Testis (tissue), 3 donors: ENCODE results near the gene IMPG2. TPM values are rescaled to one million over a fixed set of nuclear protein-coding genes. Genes with fewer than 3 reads are reported as not detected.

Experiments used
- DNase-seq: peaks from one replicate; pipeline ENCODE4 v3.0.0-alpha.2; 2019
- H3K27ac ChIP-seq, 2 donors: fragments of 200-600 bp; sonication (generic); one replicate each; pipeline ENCODE4 v1.5.1; 2019
- H3K27me3 ChIP-seq: fragments of 200-600 bp; sonication (generic); one replicate; pipeline ENCODE4 v1.5.1; 2019
- H3K36me3 ChIP-seq: fragments of 200-600 bp; sonication (generic); one replicate; pipeline ENCODE4 v1.5.1; 2017; ENCODE audit warnings: low read depth; ENCODE audit errors: missing control alignments
- H3K4me1 ChIP-seq: fragments of 200-600 bp; sonication (generic); one replicate; pipeline ENCODE4 v1.5.1; 2019
- H3K4me3 ChIP-seq, 2 donors: fragments of 200-600 bp; sonication (generic); one replicate each; pipeline ENCODE4 v1.5.1; 2017 to 2019
- H3K9me3 ChIP-seq: fragments of 200-600 bp; sonication (generic); one replicate; pipeline ENCODE4 v1.5.1; 2017
- POLR2A ChIP-seq: fragments of 450-650 bp; IDR thresholded peaks from one replicate; pipeline ENCODE4 v1.6.1; 2017; ENCODE audit warnings: antibody characterized with exemption, mild to moderate bottlenecking, moderate library complexity
- WGBS, 2 donors: methylation state at CpG; one replicate each; pipeline ENCODE4 v1.1.5; 2018; 5-methylcytosine and 5-hydroxymethylcytosine counted together
- intact Hi-C: fragments of 100-400 bp; cut with DNase I; formaldehyde crosslinking; loops from one replicate; pipeline ENCODE4 v1.15.1; 2023; ENCODE audit warnings: low total_unique reads
- polyA plus RNA-seq: library from polyadenylated mRNA; stranded (reverse); fragments of 350-450 nt; fragmentation: Illumina TruSeq; extraction: RNeasy Lipid Tissue Mini Kit (QIAGEN cat#74804); gene quantifications from one replicate; pipeline ENCODE4 v1.2.3, GENCODE V29; 2014; ENCODE audit warnings: low read depth, low replicate concordance; ENCODE audit not compliant: insufficient read depth
- total RNA-seq, 2 donors: library from RNA; depleted of rRNA; stranded (reverse); fragments of >200 nt; gene quantifications; one replicate each; pipeline ENCODE4 v1.2.3, GENCODE V29; 2016
- TF ChIP-seq, protein P1 (sequence below), 3 experiments: fragments of 450-650 bp in 2 of 3; fragments of 200-600 bp in 1 of 3; sonication (generic) in 1 of 3; IDR thresholded peaks; one replicate each; pipeline ENCODE4 v1.5.1; 2016 to 2019; ENCODE audit warnings: antibody characterized with exemption in 3 of 3, mild to moderate bottlenecking in 2 of 3, moderate library complexity in 1 of 3

Gene IMPG2
- total and polyA plus RNA-seq, 3 donors from 2014 or later = 0.39 to 0.53 (median 0.50) TPM

DNA sequence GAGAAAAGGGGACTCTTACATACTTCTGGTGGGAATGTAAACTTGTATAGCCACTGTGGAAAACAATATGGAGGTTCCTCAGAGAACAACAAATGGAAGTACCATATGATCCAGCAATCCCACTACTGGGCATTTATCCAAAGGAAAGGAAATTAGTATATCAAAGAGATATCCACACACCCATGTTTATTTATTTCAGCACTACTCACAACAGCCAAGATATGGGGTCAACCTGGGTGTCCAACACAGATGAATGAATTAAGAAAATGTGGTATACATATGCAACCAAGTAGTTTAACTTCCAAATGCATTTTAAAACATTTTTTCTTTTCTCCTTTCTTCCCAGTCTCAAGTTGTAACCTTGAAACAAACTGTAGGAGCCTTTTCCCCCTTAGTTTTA lies 54.3 kb downstream of the IMPG2 start:
- H3K4me1 ChIP-seq = peaks cover 3% of the 10 kb centered on the region
- no peaks in the 10 kb centered on the region for H3K27me3 ChIP-seq
- H3K9me3 ChIP-seq = no peaks in the 10 kb centered on the region
- no peak overlapping the region for H3K27ac ChIP-seq
- H3K36me3 ChIP-seq = no peaks in the 10 kb centered on the region
- intact Hi-C loops = no loop called here
- no peak overlapping the region for H3K4me3 ChIP-seq
- TF ChIP-seq, protein P1, sequence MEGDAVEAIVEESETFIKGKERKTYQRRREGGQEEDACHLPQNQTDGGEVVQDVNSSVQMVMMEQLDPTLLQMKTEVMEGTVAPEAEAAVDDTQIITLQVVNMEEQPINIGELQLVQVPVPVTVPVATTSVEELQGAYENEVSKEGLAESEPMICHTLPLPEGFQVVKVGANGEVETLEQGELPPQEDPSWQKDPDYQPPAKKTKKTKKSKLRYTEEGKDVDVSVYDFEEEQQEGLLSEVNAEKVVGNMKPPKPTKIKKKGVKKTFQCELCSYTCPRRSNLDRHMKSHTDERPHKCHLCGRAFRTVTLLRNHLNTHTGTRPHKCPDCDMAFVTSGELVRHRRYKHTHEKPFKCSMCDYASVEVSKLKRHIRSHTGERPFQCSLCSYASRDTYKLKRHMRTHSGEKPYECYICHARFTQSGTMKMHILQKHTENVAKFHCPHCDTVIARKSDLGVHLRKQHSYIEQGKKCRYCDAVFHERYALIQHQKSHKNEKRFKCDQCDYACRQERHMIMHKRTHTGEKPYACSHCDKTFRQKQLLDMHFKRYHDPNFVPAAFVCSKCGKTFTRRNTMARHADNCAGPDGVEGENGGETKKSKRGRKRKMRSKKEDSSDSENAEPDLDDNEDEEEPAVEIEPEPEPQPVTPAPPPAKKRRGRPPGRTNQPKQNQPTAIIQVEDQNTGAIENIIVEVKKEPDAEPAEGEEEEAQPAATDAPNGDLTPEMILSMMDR (IDR thresholded peaks at IDR 0.05) = no peak
- TF ChIP-seq POLR2A = no peak
- DNase-seq = no peak

DNA sequence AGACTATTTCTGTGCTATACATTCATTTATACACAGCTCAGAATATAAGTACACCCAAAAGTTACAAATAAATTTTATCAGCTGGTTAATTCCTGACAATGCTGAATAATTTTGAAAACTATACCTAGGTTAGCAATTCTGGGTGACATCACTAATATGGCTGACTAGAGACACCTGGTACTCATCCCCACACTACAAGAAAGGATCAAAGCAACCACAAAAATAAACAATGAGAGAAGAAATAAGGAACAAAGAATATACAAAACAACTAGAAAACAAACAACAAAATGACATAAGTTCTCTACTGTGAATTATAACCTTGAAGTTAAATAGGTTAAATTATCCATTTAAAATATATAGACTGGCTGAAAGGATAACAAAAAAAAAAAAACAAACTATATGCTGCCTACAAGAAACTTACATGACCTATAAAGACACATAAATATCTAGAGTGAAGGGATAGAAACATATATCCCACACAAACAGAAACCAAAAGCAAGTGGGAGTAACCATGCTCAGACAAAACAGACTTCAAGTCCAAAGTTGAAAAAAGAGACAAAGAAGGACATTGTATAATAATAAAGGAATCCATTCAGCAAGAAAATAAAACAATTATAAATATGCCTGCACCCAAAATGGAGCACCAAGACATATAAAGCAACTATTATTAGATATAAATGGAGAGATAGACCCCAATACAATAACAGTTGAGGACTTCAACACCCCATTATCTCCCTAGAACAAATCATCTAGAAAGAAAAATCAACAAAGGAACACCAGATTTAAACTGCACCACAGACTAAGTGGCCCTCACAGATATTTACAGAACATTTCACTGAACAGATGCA lies 57.8 kb downstream of the IMPG2 start:
- TF ChIP-seq, protein P1 (IDR thresholded peaks at IDR 0.05) = no peak
- TF ChIP-seq POLR2A = no peak
- H3K36me3 ChIP-seq = no peaks in the 10 kb centered on the region
- no peaks in the 10 kb centered on the region for H3K9me3 ChIP-seq
- intact Hi-C loops = no loop called here
- H3K27ac ChIP-seq = no peak overlapping the region
- no peak for DNase-seq
- no peaks in the 10 kb centered on the region for H3K27me3 ChIP-seq
- no peak overlapping the region for H3K4me3 ChIP-seq
- peaks cover 3% of the 10 kb centered on the region for H3K4me1 ChIP-seq

DNA sequence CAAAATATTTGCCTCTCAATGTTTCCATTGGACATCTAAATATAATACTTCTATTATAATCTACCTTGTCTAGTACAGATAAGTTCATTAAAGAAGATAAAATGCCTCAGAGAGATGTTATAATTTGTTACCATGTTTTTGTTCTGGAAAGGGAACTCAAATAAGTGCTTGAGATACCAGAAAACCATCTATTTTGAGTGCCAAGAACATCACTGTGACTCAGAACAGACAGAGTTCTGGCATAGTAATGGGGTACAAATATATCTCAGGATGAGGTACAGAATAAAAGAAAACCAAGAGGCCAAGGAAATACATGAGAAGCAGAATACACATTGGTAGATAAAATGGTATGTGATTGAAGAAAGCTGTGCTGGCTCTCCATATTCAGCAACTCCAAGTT lies 58.9 kb downstream of the IMPG2 start:
- peaks cover 3% of the 10 kb centered on the region for H3K4me1 ChIP-seq
- no peak for DNase-seq
- no peak overlapping the region for H3K27ac ChIP-seq
- intact Hi-C loops = no loop called here
- no peak for TF ChIP-seq POLR2A
- TF ChIP-seq, protein P1 (IDR thresholded peaks at IDR 0.05) = no peak
- H3K27me3 ChIP-seq = no peaks in the 10 kb centered on the region
- no peak overlapping the region for H3K4me3 ChIP-seq
- no peaks in the 10 kb centered on the region for H3K36me3 ChIP-seq
- no peaks in the 10 kb centered on the region for H3K9me3 ChIP-seq

DNA sequence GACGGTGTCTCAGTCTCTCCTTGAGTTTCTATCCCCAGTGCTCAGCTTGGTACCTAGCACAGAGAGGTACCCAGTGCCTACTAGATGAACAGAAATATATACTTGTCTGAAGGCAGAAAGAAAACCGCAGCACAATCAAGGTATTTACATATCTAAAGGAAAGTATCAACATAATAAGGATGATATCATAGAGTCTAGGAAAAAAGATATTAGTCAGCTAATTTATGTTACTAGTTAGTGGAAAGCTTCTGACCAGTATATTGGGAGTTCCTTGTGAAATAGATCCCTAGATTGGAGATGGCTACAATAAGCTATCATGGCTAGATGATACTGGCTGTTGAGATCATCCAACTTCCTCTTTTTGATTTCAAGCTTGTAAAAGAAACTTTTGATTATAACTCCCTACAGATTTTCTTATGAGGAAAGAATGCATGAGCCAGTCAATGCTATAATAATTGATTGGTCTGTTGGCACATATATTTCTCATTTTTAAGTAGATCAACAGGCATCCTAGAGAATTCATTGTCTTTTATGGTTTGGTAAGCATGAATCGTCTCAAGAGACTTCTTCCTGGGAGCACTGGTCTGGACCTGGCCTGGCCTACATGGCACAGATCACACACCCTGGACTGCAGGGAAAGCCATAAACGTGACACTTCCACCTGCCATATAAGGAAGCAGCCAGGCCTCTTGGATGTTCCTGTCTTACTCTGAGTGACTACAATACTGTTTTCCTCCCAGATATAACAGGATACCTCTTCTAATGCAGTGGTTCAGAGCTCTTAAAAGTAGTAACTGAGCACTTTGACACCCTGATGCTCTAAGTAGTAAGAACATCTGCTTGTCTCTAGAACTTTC lies 60.7 kb downstream of the IMPG2 start:
- WGBS, 2 donors = 79 to 88% methylated on average over 4 of the region's 4 CpGs
- H3K9me3 ChIP-seq = no peaks in the 10 kb centered on the region
- no peaks in the 10 kb centered on the region for H3K27me3 ChIP-seq
- DNase-seq = no peak
- no peaks in the 10 kb centered on the region for H3K36me3 ChIP-seq
- TF ChIP-seq, protein P1 (IDR thresholded peaks at IDR 0.05) = no peak
- no peak for TF ChIP-seq POLR2A
- H3K4me1 ChIP-seq = peaks cover 3% of the 10 kb centered on the region
- H3K4me3 ChIP-seq = no peak overlapping the region
- intact Hi-C loops = no loop called here
- H3K27ac ChIP-seq = no peak overlapping the region
